ENCODE results near the gene TJAP1. TPM values are rescaled to one million over a fixed set of nuclear protein-coding genes. Genes with fewer than 3 reads are reported as not detected.
A peak's percentile ranks its signal among the peaks of the same experiment; 100 is the strongest.

TJAP1 gene
- total RNA-seq, 1 donor from 2014 or later, result 6.6 TPM

- peaks cover 26% of the 10 kb centered on the region for H3K36me3 ChIP-seq (ENCODE audit: control insufficient read depth, insufficient read depth, low read length)
- DNase-seq (ENCODE audit: low read depth), result no peak
- H3K27me3 ChIP-seq (ENCODE audit: control insufficient read depth, insufficient read depth, low read length), result no peaks in the 10 kb centered on the region
- peak overlapping the region; percentile 49 for H3K4me3 ChIP-seq (ENCODE audit: low read depth, low read length)
- no peak for FAIRE-seq
- TF ChIP-seq CTCF (IDR thresholded peaks at IDR 0.05; ENCODE audit: insufficient read depth, low read length, severe bottlenecking), result no peak
These were observed 32.0 kb downstream of the TJAP1 start for GRCh38 chr6:43509142-43509983.

GRCh38 chr6:43509984-43510826 lies 32.8 kb downstream of the TJAP1 start, which contains the start of gene LRRC73:
LRRC73 (minus strand) TSS chr6:43510346; CDS start chr6:43509785, 561 bp downstream.
- no peaks in the 10 kb centered on the region for H3K27me3 ChIP-seq (ENCODE audit: control insufficient read depth, insufficient read depth, low read length)
- TF ChIP-seq CTCF (IDR thresholded peaks at IDR 0.05; ENCODE audit: insufficient read depth, low read length, severe bottlenecking), result no peak
- FAIRE-seq (no peak), DNase-seq (ENCODE audit: low read depth) (no peak)
- peak within 1 kb of the TSS; percentile 49 for H3K4me3 ChIP-seq (ENCODE audit: low read depth, low read length)
- peaks cover 25% of the 10 kb centered on the region for H3K36me3 ChIP-seq (ENCODE audit: control insufficient read depth, insufficient read depth, low read length)

- Histone ChIP-seq H3K4me3 (ENCODE audit: low read depth, low read length) (peak overlapping the region; percentile 49), H3K36me3 (ENCODE audit: control insufficient read depth, insufficient read depth, low read length) (peaks cover 25% of the 10 kb centered on the region), H3K27me3 (ENCODE audit: control insufficient read depth, insufficient read depth, low read length) (no peaks in the 10 kb centered on the region)
- no peak for DNase-seq (ENCODE audit: low read depth)
- TF ChIP-seq CTCF (IDR thresholded peaks at IDR 0.05; ENCODE audit: insufficient read depth, low read length, severe bottlenecking), result no peak
- no peak for FAIRE-seq
These were observed 33.4 kb downstream of the TJAP1 start for GRCh38 chr6:43510827-43511163.

GRCh38 chr6:43511824-43512415 lies 34.5 kb downstream of the TJAP1 start:
- no peak for DNase-seq (ENCODE audit: low read depth)
- FAIRE-seq, result no peak
- no peak overlapping the region for H3K4me3 ChIP-seq (ENCODE audit: low read depth, low read length)
- TF ChIP-seq CTCF (IDR thresholded peaks at IDR 0.05; ENCODE audit: insufficient read depth, low read length, severe bottlenecking), result no peak
- no peaks in the 10 kb centered on the region for H3K27me3 ChIP-seq (ENCODE audit: control insufficient read depth, insufficient read depth, low read length)
- H3K36me3 ChIP-seq (ENCODE audit: control insufficient read depth, insufficient read depth, low read length), result peaks cover 25% of the 10 kb centered on the region

- peaks cover 39% of the 10 kb centered on the region for H3K36me3 ChIP-seq (ENCODE audit: control insufficient read depth, insufficient read depth, low read length)
- no peaks in the 10 kb centered on the region for H3K27me3 ChIP-seq (ENCODE audit: control insufficient read depth, insufficient read depth, low read length)
- no peak for TF ChIP-seq CTCF (IDR thresholded peaks at IDR 0.05; ENCODE audit: insufficient read depth, low read length, severe bottlenecking)
- no peak for DNase-seq (ENCODE audit: low read depth)
- FAIRE-seq, result no peak
- peak overlapping the region; percentile 88 for H3K4me3 ChIP-seq (ENCODE audit: low read depth, low read length)
These were observed 38.4 kb downstream of the TJAP1 start for GRCh38 chr6:43515808-43516207.

All from bronchial epithelial cell (primary cell).